Muscle layer of colon (tissue), 2 donors: ENCODE results near the gene MAP4K3.

ENCODE experiments used
- H3K27ac ChIP-seq: one replicate; pipeline ENCODE4 v1.7.0; 2013; ENCODE audit warnings: low read depth, mild to moderate bottlenecking, low read length, moderate library complexity
- H3K27me3 ChIP-seq, 2 donors: one replicate each; pipeline ENCODE4 v1.7.0; 2013; ENCODE audit warnings: low read length in 2 of 2, mild to moderate bottlenecking in 2 of 2; ENCODE audit not compliant: insufficient read depth in 2 of 2, control insufficient read depth in 1 of 2
- H3K36me3 ChIP-seq: one replicate; pipeline ENCODE4 v1.7.0; 2013; ENCODE audit warnings: mild to moderate bottlenecking, low read length; ENCODE audit not compliant: insufficient read depth
- H3K4me1 ChIP-seq: one replicate; pipeline ENCODE4 v1.7.0; 2013; ENCODE audit warnings: mild to moderate bottlenecking, low read length; ENCODE audit not compliant: insufficient read depth
- H3K4me3 ChIP-seq, 2 donors: one replicate each; pipeline ENCODE4 v1.7.0; 2013; ENCODE audit warnings: low read length in 2 of 2, low read depth in 1 of 2, mild to moderate bottlenecking in 1 of 2, moderate library complexity in 1 of 2
- H3K9ac ChIP-seq: one replicate; pipeline ENCODE4 v1.7.0; 2013; ENCODE audit warnings: low read length
- H3K9me3 ChIP-seq: one replicate; pipeline ENCODE4 v1.7.0; 2013; ENCODE audit warnings: mild to moderate bottlenecking, low read length
- donor health status: abdominal sarcoma.
- donor health status: Adenocarcinoma of cecum.

Gene MAP4K3

DNA sequence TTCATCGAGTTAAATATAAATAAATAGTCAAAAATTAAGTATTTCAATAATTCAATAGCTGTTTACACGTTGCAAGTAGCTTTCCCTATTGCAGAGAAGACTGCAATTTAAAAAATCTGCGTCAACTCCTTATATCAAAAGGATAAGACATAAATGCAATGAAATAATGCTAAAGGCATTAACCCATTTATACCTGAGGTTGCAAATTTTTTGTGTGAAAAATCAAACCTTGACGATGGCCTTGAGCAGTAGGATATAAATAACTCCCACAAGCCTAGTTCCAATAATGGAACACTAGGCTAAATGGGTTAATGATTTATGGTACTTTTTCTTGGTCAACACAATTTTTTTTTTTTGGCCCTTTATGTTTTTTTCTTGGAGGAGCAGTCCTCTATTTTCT is 116.9 kb downstream of the MAP4K3 start:
- Histone ChIP-seq H3K4me1 (no peaks in the 10 kb centered on the region), H3K9ac (no peak overlapping the region), H3K36me3 (no peaks in the 10 kb centered on the region), H3K4me3 (no peak overlapping the region), H3K27me3 (no peaks in the 10 kb centered on the region), H3K27ac (no peak overlapping the region), H3K9me3 (no peaks in the 10 kb centered on the region)

DNA sequence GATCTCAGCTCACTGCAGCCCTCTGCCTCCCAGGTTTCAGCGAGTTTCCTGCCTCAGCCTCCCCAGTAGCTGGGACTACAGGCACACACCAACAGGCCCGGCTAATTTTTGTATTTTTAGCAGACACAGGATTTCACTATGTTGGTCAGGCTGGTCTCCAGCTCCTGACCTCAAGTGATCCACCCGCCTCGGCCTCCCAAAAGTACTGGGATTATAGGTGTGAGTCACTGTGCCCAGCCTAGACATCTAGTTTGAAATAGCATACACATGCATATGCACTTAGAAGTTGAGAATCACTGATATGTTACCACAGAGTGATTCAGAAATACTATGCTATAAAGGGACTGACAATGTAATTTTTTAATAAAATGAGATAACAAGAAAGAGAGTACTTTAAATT is 123.5 kb downstream of the MAP4K3 start:
- no peaks in the 10 kb centered on the region for H3K27me3 ChIP-seq
- H3K9me3 ChIP-seq, result no peaks in the 10 kb centered on the region
- H3K9ac ChIP-seq, result no peak overlapping the region
- no peak overlapping the region for H3K27ac ChIP-seq
- H3K4me1 ChIP-seq, result no peaks in the 10 kb centered on the region
- peaks cover 22% of the 10 kb centered on the region for H3K36me3 ChIP-seq
- no peak overlapping the region for H3K4me3 ChIP-seq

DNA sequence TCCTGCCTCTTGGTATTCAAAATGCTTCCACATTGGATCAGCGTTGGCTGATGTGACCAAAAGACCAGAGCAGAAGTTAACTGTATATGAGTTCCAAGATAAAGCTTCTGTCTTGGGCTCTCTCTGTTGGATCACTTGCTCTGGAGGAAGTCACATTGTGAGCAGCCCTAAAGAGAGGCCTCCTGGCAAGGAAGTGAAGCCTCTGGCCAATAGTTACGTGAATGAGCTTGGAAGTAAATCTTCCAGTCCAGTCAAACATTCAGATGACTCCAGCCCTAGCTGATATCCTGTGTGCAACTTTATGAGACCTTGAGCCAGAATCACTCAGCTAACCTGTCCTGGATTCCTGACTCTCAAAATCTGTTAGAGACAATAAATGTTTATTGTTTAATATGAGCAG is 125.6 kb downstream of the MAP4K3 start:
- H3K9me3 ChIP-seq, result no peaks in the 10 kb centered on the region
- no peaks in the 10 kb centered on the region for H3K27me3 ChIP-seq
- no peaks in the 10 kb centered on the region for H3K4me1 ChIP-seq
- peaks cover 26% of the 10 kb centered on the region for H3K36me3 ChIP-seq
- no peak overlapping the region for H3K27ac ChIP-seq
- H3K9ac ChIP-seq, result no peak overlapping the region
- H3K4me3 ChIP-seq, result no peak overlapping the region

DNA sequence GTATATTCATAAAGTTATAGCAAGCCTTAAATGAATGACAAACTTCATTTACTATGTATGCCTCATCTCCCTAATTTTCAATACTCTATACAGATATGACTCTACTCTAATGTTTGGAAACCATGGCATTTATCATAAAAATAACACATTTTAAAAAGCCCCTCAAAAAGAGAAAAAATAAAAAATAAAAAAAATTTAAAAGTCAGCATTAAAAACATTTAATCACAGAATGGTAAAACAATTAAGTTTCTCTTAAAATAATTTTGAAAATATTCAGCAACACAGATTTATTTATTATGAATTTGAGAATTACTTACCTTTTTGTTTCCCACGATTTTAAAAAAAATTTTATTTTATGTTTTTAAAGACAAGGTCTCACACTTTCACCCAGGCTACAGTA is 128.3 kb downstream of the MAP4K3 start:
- peaks cover 23% of the 10 kb centered on the region for H3K36me3 ChIP-seq
- H3K27ac ChIP-seq, result no peak overlapping the region
- no peaks in the 10 kb centered on the region for H3K27me3 ChIP-seq
- no peak overlapping the region for H3K4me3 ChIP-seq
- H3K4me1 ChIP-seq, result no peaks in the 10 kb centered on the region
- H3K9me3 ChIP-seq, result no peaks in the 10 kb centered on the region
- no peak overlapping the region for H3K9ac ChIP-seq

DNA sequence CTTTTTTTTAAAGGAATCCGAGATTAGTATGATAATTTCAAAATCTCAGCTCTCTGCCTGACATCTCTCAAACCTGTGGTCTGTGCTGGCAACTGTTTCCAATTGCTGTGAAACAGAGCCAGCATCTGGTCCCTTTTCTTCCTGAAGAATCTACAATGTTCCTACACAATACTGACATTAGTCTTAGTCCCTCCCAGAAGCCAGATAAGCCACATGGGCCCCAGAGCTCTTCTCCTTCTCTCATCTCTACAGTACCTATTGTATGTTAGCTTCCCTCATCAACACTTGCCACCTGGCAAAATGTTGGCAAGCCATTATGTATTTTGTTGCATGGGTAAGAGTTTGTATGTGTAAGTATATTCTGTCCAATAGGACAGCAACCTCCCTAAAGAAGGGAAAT is 130.5 kb downstream of the MAP4K3 start:
- Histone ChIP-seq H3K9me3 (no peaks in the 10 kb centered on the region), H3K27ac (no peak overlapping the region), H3K4me3 (no peak overlapping the region), H3K36me3 (peaks cover 17% of the 10 kb centered on the region), H3K27me3 (no peaks in the 10 kb centered on the region), H3K9ac (no peak overlapping the region), H3K4me1 (no peaks in the 10 kb centered on the region)

DNA sequence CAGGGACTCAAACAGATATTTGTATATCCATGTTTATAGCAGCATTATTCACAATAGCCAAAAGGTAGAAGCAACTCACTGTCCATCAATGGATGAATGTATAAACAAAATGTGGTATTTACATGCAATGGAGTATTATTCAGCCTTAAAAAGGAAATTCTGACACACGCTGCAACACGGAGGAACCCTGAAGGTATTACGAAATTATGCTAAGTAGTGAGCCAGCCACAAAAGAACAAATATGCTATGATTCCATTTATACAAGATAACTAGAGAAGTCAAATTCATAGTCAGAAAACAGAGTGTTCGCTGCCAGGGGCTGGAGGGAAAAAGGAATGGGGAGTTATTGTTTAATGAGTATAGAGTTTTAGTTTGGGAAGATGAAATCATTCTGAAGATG is 132.4 kb downstream of the MAP4K3 start:
- H3K4me3 ChIP-seq, result no peak overlapping the region
- H3K4me1 ChIP-seq, result no peaks in the 10 kb centered on the region
- H3K9ac ChIP-seq, result no peak overlapping the region
- no peaks in the 10 kb centered on the region for H3K27me3 ChIP-seq
- H3K36me3 ChIP-seq, result peaks cover 12% of the 10 kb centered on the region
- H3K27ac ChIP-seq, result no peak overlapping the region
- H3K9me3 ChIP-seq, result no peaks in the 10 kb centered on the region

DNA sequence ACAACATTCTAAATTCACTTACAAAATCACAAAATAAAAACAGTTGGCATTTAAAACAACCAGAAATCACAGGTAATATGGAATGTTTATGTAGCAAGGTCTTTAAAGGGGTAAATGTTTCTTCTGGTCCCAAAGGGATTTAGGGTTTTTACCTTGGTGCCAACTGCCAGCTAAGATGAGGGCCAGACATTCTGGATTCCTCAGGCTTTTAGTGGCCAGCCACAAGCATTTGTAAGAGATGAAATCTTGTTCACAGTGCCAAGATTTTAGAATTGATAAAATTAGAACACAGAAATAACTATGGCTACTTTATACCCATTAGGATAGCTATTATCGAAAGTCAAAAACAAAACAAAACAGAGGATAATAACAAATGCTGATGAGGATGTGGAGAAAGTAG is 132.9 kb downstream of the MAP4K3 start:
- Histone ChIP-seq H3K4me1 (no peaks in the 10 kb centered on the region), H3K36me3 (peaks cover 12% of the 10 kb centered on the region), H3K9me3 (no peaks in the 10 kb centered on the region), H3K27ac (no peak overlapping the region), H3K27me3 (no peaks in the 10 kb centered on the region), H3K4me3 (no peak overlapping the region), H3K9ac (no peak overlapping the region)

DNA sequence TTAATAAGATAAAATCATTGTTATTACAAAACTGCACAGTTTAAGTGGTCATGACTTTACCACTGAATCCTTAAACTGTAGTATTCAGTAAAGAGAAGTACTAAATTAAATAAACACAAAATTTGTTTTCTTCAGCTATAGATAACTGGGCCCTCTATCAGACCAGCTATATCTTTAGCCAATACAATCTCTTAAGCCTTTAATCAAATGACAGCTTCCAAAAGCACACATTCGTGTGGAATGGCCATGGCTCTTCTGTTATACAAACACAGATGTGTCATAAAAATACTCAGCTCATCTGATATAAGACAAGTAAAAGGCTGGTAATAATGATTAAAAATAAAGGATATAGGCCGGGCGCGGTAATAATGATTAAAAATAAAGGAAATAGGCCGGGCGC is 135.7 kb downstream of the MAP4K3 start:
- H3K27me3 ChIP-seq, result no peaks in the 10 kb centered on the region
- no peak overlapping the region for H3K4me3 ChIP-seq
- H3K36me3 ChIP-seq, result peaks cover 11% of the 10 kb centered on the region
- no peaks in the 10 kb centered on the region for H3K4me1 ChIP-seq
- no peak overlapping the region for H3K27ac ChIP-seq
- H3K9ac ChIP-seq, result no peak overlapping the region
- no peaks in the 10 kb centered on the region for H3K9me3 ChIP-seq

DNA sequence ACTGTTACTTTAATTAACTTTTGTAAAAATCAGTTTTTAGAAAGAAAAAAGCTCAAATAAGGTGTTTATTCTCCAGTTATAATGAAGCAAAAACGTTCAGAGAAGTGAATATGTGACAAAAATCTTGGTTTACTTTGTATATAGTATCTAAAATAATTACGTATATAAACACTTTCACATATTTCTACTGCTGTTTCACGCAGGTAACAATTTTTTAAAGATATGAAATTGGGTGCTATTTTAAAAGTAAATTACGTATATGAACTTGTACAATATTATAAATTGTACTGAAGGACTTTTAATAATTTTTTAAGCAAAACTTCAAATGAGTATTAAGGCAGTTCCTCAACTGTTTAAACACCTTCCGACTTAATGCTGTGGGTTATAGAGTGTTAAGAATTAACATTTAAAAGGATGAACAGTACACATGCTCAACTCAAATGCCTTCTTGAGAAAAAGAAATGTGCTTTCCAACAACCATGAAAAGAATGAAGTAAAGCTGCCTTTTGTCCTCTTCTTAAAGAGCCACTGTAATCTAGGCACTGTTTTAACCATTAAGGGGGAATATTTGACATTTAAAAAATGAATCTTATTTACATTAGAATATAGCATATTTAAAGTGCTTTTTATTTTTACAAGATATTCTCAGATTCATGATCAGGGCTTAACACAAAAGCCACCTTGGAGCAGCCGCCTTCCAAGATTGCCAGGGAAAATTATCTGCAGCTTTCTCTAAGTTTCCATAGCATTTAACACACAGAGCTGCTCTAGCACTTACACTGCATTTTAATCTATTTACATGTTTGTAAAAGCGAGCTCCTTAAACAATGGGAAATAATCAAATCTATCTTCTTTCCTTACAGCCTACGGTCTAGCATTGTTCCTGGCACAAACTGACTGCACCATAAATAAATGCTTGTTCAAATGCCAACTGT is 136.8 kb downstream of the MAP4K3 start:
- H3K9me3 ChIP-seq, result no peaks in the 10 kb centered on the region
- no peaks in the 10 kb centered on the region for H3K4me1 ChIP-seq

DNA sequence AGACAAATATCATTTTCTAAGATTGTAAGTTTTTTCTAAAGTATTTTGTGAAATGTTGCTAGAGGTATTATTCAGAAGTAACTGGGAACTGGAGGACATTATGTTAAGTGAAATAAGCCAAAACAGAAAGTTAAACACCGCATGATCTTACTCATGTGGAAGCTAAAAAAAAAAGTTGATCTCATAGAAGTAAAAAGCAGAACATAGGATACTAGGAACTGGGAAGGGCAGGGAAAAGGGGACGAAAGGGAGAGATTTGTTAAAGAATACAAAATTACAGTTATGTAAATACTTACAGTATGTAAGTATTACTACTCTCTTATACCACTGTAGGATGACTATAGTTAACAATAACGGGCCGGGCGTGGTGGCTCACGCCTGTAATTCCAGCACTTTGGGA is 146.7 kb downstream of the MAP4K3 start:
- Histone ChIP-seq H3K9me3 (no peaks in the 10 kb centered on the region), H3K27ac (no peak overlapping the region), H3K9ac (no peak overlapping the region), H3K27me3 (no peaks in the 10 kb centered on the region), H3K4me1 (no peaks in the 10 kb centered on the region), H3K4me3 (no peak overlapping the region), H3K36me3 (peaks cover 21% of the 10 kb centered on the region)

More for the DNA sequence above, 136.8 kb downstream of the MAP4K3 start:
- H3K4me3 ChIP-seq, result no peak overlapping the region
- peaks cover 7% of the 10 kb centered on the region for H3K36me3 ChIP-seq
- H3K27ac ChIP-seq, result no peak overlapping the region
- H3K27me3 ChIP-seq, result no peaks in the 10 kb centered on the region
- no peak overlapping the region for H3K9ac ChIP-seq

DNA sequence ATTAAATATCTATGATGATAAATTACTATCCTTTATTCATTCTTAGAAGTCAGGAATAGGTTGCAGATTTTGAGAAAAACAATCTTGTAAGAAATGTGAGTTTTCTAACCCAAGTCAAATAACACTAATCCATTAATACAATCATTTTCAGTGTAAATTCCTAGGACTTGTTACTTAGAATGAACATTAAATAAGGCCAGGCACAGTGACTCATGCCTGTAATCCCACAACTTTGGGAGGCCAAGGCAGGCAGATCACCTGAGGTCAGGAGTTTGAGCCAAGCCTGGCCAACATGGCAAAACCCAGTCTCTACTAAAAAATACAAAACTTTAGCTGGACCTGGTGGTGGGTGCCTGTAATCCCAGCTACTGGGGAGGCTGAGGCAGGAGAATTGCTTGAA is 147.5 kb downstream of the MAP4K3 start:
- H3K4me3 ChIP-seq, result no peak overlapping the region
- H3K36me3 ChIP-seq, result peaks cover 26% of the 10 kb centered on the region
- no peak overlapping the region for H3K27ac ChIP-seq

DNA sequence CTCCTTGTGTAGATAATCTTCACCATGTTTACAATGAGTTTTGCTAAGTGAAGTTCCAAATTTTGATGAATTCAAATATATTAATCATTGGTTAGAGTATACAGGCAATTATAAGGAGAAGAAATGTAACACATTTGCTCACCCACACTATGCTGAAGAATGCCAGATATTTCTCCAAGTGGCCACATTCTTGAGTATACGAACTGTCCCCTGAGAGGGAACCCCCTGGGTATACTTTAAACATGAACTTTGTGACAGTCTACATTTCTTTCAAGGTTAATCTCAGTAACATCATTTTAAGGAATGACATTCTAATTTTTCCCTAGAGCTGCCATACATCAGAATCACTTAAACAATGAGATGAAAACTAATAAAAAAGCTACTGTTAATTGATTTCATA is 153.5 kb downstream of the MAP4K3 start:
- peaks cover 20% of the 10 kb centered on the region for H3K36me3 ChIP-seq
- H3K4me1 ChIP-seq, result no peaks in the 10 kb centered on the region

More for the DNA sequence above, 147.5 kb downstream of the MAP4K3 start:
- Histone ChIP-seq H3K9ac (no peak overlapping the region), H3K27me3 (no peaks in the 10 kb centered on the region), H3K4me1 (no peaks in the 10 kb centered on the region), H3K9me3 (no peaks in the 10 kb centered on the region)

More for the DNA sequence above, 153.5 kb downstream of the MAP4K3 start:
- Histone ChIP-seq H3K9me3 (no peaks in the 10 kb centered on the region), H3K27ac (no peak overlapping the region), H3K27me3 (no peaks in the 10 kb centered on the region), H3K9ac (no peak overlapping the region), H3K4me3 (no peak overlapping the region)
